ENCODE results near the gene LRR1.
A peak's percentile ranks its signal among the peaks of the same experiment; 100 is the strongest.
"Not testable (repeated sequence)": the region's sequence is repeated elsewhere in the genome, so short reads cannot be mapped to it uniquely, and the experiment has no call there.

The LRR1 gene

GRCh38 chr14:49585803-49586672, 12.7 kb upstream of the LRR1 start, which contains the start of gene RPS29:
Gene RPS29 (minus strand): TSS chr14:49586380. CDS start chr14:49586346, 34 bp downstream.
- peak; percentile 99 for DNase-seq (ENCODE audit: low read depth, low spot score)

- peak; percentile 55 for DNase-seq (ENCODE audit: low read depth, low spot score)
Observed at GRCh38 chr14:49586673-49587460, 11.9 kb upstream of the LRR1 start.

GRCh38 chr14:49589387-49589786, 9.4 kb upstream of the LRR1 start:
- no peak for DNase-seq (ENCODE audit: low read depth, low spot score)

GRCh38 chr14:49593016-49593415, 5.7 kb upstream of the LRR1 start:
- no peak for DNase-seq (ENCODE audit: low read depth, low spot score)

- no peak for DNase-seq (ENCODE audit: low read depth, low spot score)
Observed at GRCh38 chr14:49594347-49595091, 4.2 kb upstream of the LRR1 start.

GRCh38 chr14:49598189-49598484, 603 bp upstream of the LRR1 start:
- DNase-seq (ENCODE audit: low read depth, low spot score) = no peak

GRCh38 chr14:49607583-49607982, 8.8 kb downstream of the LRR1 start:
- DNase-seq (ENCODE audit: low read depth, low spot score) = no peak

GRCh38 chr14:49612251-49612650, 13.5 kb downstream of the LRR1 start:
- no peak for DNase-seq (ENCODE audit: low read depth, low spot score)

- DNase-seq (ENCODE audit: low read depth, low spot score) = no peak
Observed at GRCh38 chr14:49612671-49613070, 13.9 kb downstream of the LRR1 start.

- DNase-seq (ENCODE audit: low read depth, low spot score) = no peak
Observed at GRCh38 chr14:49614196-49614595, 15.5 kb downstream of the LRR1 start.

GRCh38 chr14:49615776-49616175, 17.0 kb downstream of the LRR1 start:
- no peak for DNase-seq (ENCODE audit: low read depth, low spot score)

GRCh38 chr14:49617852-49618519, 19.2 kb downstream of the LRR1 start:
- no peak for DNase-seq (ENCODE audit: low read depth, low spot score)

GRCh38 chr14:49619273-49619672, 20.5 kb downstream of the LRR1 start:
- not testable (repeated sequence) for DNase-seq (ENCODE audit: low read depth, low spot score)

GRCh38 chr14:49619730-49620129, 21.0 kb downstream of the LRR1 start:
- DNase-seq (ENCODE audit: low read depth, low spot score) = no peak

GRCh38 chr14:49620182-49621113, 21.7 kb downstream of the LRR1 start, which contains the start of the genes MGAT2 and RPL36AL:
Gene MGAT2 (plus strand): TSS chr14:49620799. CDS start chr14:49621269, 470 bp downstream.
Gene RPL36AL (minus strand): TSS chr14:49620626. CDS start chr14:49619104, 1,522 bp downstream.
- DNase-seq (ENCODE audit: low read depth, low spot score) = peak; percentile 91

GRCh38 chr14:49621114-49621881, 22.6 kb downstream of the LRR1 start:
- no peak for DNase-seq (ENCODE audit: low read depth, low spot score)

- DNase-seq (ENCODE audit: low read depth, low spot score) = no peak
Observed at GRCh38 chr14:49622022-49622607, 23.4 kb downstream of the LRR1 start.

GRCh38 chr14:49623387-49623786, 24.6 kb downstream of the LRR1 start:
- no peak for DNase-seq (ENCODE audit: low read depth, low spot score)
